PC-3 (cell line): ENCODE measurements around the gene MACROD2.

ENCODE experiments used
- CTCF ChIP-seq: fragments of 300-600 bp; sonication (generic); conservative IDR thresholded peaks from 2 replicates; pipeline ENCODE4 v1.5.1; 2017; ENCODE audit warnings: antibody characterized with exemption, low read depth, mild to moderate bottlenecking, low read length
- EZH2 ChIP-seq: fragments of 300-600 bp; sonication (generic); IDR thresholded peaks from one replicate; pipeline ENCODE4 v1.6.1; 2017; ENCODE audit warnings: antibody characterized with exemption, mild to moderate bottlenecking, low read length; ENCODE audit not compliant: unreplicated experiment

GRCh38 chr20:16000112-16000511 is 2004.8 kb downstream of the MACROD2 start:
- no peak for TF ChIP-seq CTCF
- TF ChIP-seq EZH2, result no peak
